Esophagus muscularis mucosa (tissue), 4 donors: Measurements from ENCODE around the gene RPLP1. TPM values are rescaled to one million over a fixed set of nuclear protein-coding genes. Genes with fewer than 3 reads are reported as not detected.

Source experiments
- DNase-seq: peaks from one replicate; pipeline ENCODE4 v3.0.0-alpha.2; 2017; ENCODE audit errors: extremely low spot score
- H3K27ac ChIP-seq, 4 donors: fragments of 200-600 bp; sonication (generic); replicated peaks in 1 of 4; 1 replicate in 3 of 4; 2 replicates in 1 of 4; pipeline ENCODE4 v1.5.1; 2016 to 2019; ENCODE audit warnings: mild to moderate bottlenecking in 1 of 4
- H3K27me3 ChIP-seq, 4 donors: fragments of 200-600 bp; sonication (generic); one replicate each; pipeline versions ENCODE4 v1.5.1 to v1.6.0; 2016 to 2019
- H3K36me3 ChIP-seq, 4 donors: fragments of 200-600 bp; sonication (generic); one replicate each; pipeline ENCODE4 v1.5.1; 2016 to 2019
- H3K4me1 ChIP-seq, 4 donors: fragments of 200-600 bp; sonication (generic); one replicate each; pipeline ENCODE4 v1.5.1; 2016 to 2019
- H3K4me3 ChIP-seq, 4 donors: fragments of 200-600 bp; sonication (generic); 1 replicate in 2 of 4; 2 replicates in 2 of 4; pipeline ENCODE4 v1.5.1; 2016 to 2019; ENCODE audit warnings: mild to moderate bottlenecking in 4 of 4, moderate library complexity in 1 of 4
- H3K9me3 ChIP-seq, 4 donors: fragments of 200-600 bp; sonication (generic); 1 replicate in 3 of 4; 2 replicates in 1 of 4; pipeline ENCODE4 v1.5.1; 2016 to 2019
- EP300 ChIP-seq: sonication (generic); formaldehyde crosslinking; IDR thresholded peaks from one replicate; pipeline ENCODE4 v1.6.1; 2017; ENCODE audit warnings: antibody characterized with exemption
- POLR2A ChIP-seq: fragments of 450-650 bp; IDR thresholded peaks from one replicate; pipeline ENCODE4 v1.6.1; 2017; ENCODE audit warnings: antibody characterized with exemption, moderate library complexity, mild to moderate bottlenecking, low read depth
- POLR2AphosphoS5 ChIP-seq, 2 donors: sonication (generic); formaldehyde crosslinking; IDR thresholded peaks; one replicate each; pipeline ENCODE4 v1.6.1; 2017; ENCODE audit warnings: antibody characterized with exemption in 2 of 2
- WGBS: methylation state at CpG from one replicate; pipeline ENCODE4 v1.1.5; 2018; 5-methylcytosine and 5-hydroxymethylcytosine counted together
- intact Hi-C: fragments of 100-400 bp; cut with DNase I; formaldehyde crosslinking; loops from one replicate; pipeline ENCODE4 v1.15.1; 2023
- total RNA-seq, 4 donors: library from RNA; depleted of rRNA; stranded (reverse); fragments of >200 nt; gene quantifications; one replicate each; pipeline versions ENCODE4 v1.1.0 to v1.2.1, GENCODE V29; 2016
- TF ChIP-seq, protein P1 (sequence below), 3 experiments: fragments of 200-600 bp in 2 of 3; fragments of 450-650 bp in 1 of 3; sonication (generic) in 2 of 3; IDR thresholded peaks; one replicate each; pipeline ENCODE4 v1.5.1; 2017 to 2019; ENCODE audit warnings: antibody characterized with exemption in 3 of 3, mild to moderate bottlenecking in 2 of 3, moderate library complexity in 1 of 3

Gene RPLP1
- total RNA-seq, 4 donors from 2014 or later = 460 to 623 (median 514) TPM

DNA sequence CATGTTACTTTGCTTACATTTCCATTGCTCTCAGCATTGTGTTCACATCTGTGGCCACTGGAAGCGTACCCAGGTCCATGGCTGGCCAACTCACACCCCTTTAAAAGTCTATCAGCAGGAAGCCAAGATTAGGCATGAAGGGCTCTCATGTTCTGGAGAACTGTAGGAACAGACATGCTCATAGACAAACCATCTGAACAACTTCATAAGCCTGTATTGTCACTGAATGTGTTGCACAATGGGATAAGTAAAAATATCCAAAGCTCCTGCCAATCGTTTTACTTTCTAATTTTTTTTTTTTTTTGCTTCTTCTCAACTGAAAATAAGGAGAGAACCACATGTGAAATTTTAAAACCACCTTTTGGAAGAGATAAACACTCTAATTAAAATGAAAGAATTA, 6.4 kb downstream of the RPLP1 start:
- H3K36me3 ChIP-seq = peaks cover 0 to 38% (median 27%) of the 10 kb centered on the region in 4 donors
- intact Hi-C loops = no loop called here
- DNase-seq = no peak
- TF ChIP-seq, protein P1, sequence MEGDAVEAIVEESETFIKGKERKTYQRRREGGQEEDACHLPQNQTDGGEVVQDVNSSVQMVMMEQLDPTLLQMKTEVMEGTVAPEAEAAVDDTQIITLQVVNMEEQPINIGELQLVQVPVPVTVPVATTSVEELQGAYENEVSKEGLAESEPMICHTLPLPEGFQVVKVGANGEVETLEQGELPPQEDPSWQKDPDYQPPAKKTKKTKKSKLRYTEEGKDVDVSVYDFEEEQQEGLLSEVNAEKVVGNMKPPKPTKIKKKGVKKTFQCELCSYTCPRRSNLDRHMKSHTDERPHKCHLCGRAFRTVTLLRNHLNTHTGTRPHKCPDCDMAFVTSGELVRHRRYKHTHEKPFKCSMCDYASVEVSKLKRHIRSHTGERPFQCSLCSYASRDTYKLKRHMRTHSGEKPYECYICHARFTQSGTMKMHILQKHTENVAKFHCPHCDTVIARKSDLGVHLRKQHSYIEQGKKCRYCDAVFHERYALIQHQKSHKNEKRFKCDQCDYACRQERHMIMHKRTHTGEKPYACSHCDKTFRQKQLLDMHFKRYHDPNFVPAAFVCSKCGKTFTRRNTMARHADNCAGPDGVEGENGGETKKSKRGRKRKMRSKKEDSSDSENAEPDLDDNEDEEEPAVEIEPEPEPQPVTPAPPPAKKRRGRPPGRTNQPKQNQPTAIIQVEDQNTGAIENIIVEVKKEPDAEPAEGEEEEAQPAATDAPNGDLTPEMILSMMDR (IDR thresholded peaks at IDR 0.05) = no peak
- no peak for TF ChIP-seq POLR2AphosphoS5 (IDR thresholded peaks at IDR 0.05)
- TF ChIP-seq POLR2A = no peak
- H3K9me3 ChIP-seq = no peaks in the 10 kb centered on the region
- peaks cover 31 to 69% (median 55%) of the 10 kb centered on the region in 4 donors for H3K4me1 ChIP-seq
- H3K27ac ChIP-seq = peak overlapping the region in 2 of 4 donors; percentile 31 to 45
- H3K27me3 ChIP-seq = no peaks in the 10 kb centered on the region
- no peak overlapping the region for H3K4me3 ChIP-seq
- 86% methylated on average over 2 of the region's 2 CpGs for WGBS

DNA sequence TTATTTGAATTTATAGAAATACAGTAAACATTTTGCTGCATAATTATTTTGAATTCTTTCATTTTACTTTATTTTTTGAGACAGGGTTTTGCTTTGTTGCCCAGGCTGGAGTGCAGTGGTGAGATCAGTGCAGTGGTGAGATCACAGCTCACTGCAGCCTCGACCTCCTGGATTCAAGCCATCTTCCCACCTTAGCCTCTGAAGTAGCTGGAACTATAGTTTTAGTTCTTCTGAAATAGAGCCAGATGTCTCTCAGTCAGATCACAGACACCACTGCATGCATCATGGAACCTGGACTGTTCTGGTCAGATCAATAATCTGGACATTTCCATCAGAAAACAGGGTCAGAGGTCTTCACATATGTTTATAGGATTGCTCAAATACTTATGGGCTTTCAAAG, 7.9 kb downstream of the RPLP1 start:
- WGBS = 21% methylated on average over 1 of the region's 1 CpG
- H3K4me1 ChIP-seq = peaks cover 17 to 55% (median 40%) of the 10 kb centered on the region in 4 donors
- intact Hi-C loops = loop anchor here (5.0 kb wide), 1 partner anchor 642 kb away; no protein-coding TSS in a partner anchor
- H3K4me3 ChIP-seq = no peak overlapping the region
- DNase-seq = no peak
- H3K9me3 ChIP-seq = no peaks in the 10 kb centered on the region
- TF ChIP-seq POLR2AphosphoS5 (IDR thresholded peaks at IDR 0.05) (no peak), EP300 (no peak), POLR2A (no peak)
- TF ChIP-seq, protein P1 (IDR thresholded peaks at IDR 0.05) = no peak
- peaks cover 0 to 26% (median 17%) of the 10 kb centered on the region in 4 donors for H3K36me3 ChIP-seq
- H3K27ac ChIP-seq = no peak overlapping the region
- no peaks in the 10 kb centered on the region for H3K27me3 ChIP-seq

DNA sequence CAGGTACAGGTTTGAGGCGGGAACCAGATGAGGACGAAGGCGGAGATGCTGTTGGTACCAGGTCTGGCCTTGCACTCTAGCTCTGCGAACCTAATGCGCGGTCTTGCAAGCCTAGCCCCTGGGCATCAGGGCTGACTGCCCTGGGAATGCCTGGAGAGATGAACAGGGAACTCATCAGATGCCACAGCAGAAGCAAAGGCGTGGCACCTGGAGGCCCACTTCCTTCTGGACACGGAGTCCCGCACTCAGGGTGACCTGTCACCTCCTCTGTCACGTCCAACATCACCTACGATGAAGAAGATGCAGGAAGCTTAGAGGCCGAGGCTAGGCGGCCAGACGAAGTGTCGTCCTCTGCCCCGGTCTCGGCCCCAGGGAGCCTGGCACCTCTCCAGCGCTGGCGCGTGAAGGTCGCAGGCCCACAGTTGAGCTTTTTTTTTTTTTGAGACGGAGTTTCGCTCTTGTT, 9.4 kb downstream of the RPLP1 start:
- Histone ChIP-seq H3K27ac (peak overlapping the region; percentile 70 to 94 (median 92)), H3K36me3 (peaks cover 0 to 11% (median 2%) of the 10 kb centered on the region in 4 donors), H3K4me3 (peak overlapping the region; percentile 52 to 63 (median 60)), H3K4me1 (peaks cover 14 to 53% (median 37%) of the 10 kb centered on the region in 4 donors), H3K9me3 (no peaks in the 10 kb centered on the region), H3K27me3 (no peaks in the 10 kb centered on the region)
- DNase-seq = no peak
- WGBS = 68% methylated on average over 15 of the region's 23 CpGs
- no peak for TF ChIP-seq EP300
- TF ChIP-seq, protein P1 (IDR thresholded peaks at IDR 0.05) = no peak
- no peak for TF ChIP-seq POLR2A
- intact Hi-C loops = loop anchor here (1.0 to 5.0 kb wide), 2 partner anchors 9 to 640 kb away; no protein-coding TSS in a partner anchor

DNA sequence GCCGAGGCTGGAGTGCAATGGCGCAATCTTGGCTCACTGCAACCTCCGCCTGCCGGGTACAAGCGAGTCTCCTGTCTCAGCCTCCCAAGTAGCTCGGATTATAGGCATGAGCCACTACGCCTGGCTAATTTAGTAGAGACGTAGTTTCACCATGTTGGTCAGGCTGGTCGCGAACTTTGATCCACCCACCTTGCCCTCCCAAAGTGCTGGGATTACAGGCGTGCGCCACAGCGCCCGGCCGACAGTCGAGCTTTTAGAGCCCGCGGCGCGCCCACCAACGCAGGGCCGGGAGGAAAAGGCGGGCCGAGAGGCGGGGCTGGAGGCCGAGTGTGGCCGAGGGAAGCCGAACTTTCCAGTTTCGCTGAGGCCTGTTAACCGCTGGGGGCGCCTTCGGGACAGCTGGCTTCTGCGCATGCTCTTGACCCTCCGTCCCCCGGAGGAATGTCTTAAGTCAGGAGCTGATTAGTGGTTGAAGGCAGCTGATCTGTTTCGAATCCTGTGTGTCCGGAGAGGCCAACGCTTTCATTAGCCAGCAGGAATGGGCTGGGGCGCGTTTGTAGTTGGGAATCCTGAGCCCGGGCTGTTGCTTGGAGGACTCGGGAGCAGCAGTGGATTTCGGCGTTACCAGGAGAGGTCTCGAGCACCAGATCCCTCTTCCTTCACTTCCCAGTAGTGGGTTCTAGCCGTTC, 10.0 kb downstream of the RPLP1 start:
- WGBS = under 1% methylated on average over 21 of the region's 46 CpGs
- peaks cover 14 to 53% (median 37%) of the 10 kb centered on the region in 4 donors for H3K4me1 ChIP-seq
- H3K9me3 ChIP-seq = no peaks in the 10 kb centered on the region
- TF ChIP-seq EP300 (no peak), POLR2AphosphoS5 (IDR thresholded peaks at IDR 0.05) (peak; percentile 94 to 97), POLR2A (peak; percentile 38)
- TF ChIP-seq, protein P1 (IDR thresholded peaks at IDR 0.05) = peak; percentile 79 to 95 (median 90)
- H3K27me3 ChIP-seq = no peaks in the 10 kb centered on the region
- peak overlapping the region; percentile 52 to 63 (median 60) for H3K4me3 ChIP-seq
- peak overlapping the region; percentile 91 to 94 (median 93) for H3K27ac ChIP-seq
- peak; percentile 98 for DNase-seq
- intact Hi-C loops = loop anchor here (1.0 to 5.0 kb wide), 2 partner anchors 9 to 640 kb away; no protein-coding TSS in a partner anchor
- H3K36me3 ChIP-seq = peaks cover 0 to 5% (median 2%) of the 10 kb centered on the region in 4 donors
